ENCODE data around the gene SNTB2. TPM values are rescaled to one million over a fixed set of nuclear protein-coding genes. Genes with fewer than 3 reads are reported as not detected.
A peak's percentile ranks its signal among the peaks of the same experiment; 100 is the strongest.
"Not testable (repeated sequence)": the region's sequence is repeated elsewhere in the genome, so short reads cannot be mapped to it uniquely, and the experiment has no call there.

Gene SNTB2
- total RNA-seq, 2 donors from 2014 or later, result 22.7 to 27.8 TPM

- no peak for DNase-seq
- intact Hi-C loops (cut with DNase I), result no loop called here
- no peak for ATAC-seq
Measured at GRCh38 chr16:69270831-69271230, 83.9 kb downstream of the SNTB2 start.

GRCh38 chr16:69273009-69273408, 86.0 kb downstream of the SNTB2 start:
- ATAC-seq (no peak), DNase-seq (no peak)
- intact Hi-C loops (cut with DNase I), result no loop called here

GRCh38 chr16:69274699-69275235, 87.8 kb downstream of the SNTB2 start:
- no peak for DNase-seq
- ATAC-seq, result no peak
- intact Hi-C loops (cut with DNase I), result no loop called here

GRCh38 chr16:69276148-69277115, 89.5 kb downstream of the SNTB2 start:
- ATAC-seq (peak; percentile 96 to 98), DNase-seq (peak; percentile 67)
- intact Hi-C loops (cut with DNase I), result no loop called here

GRCh38 chr16:69277413-69277812, 90.4 kb downstream of the SNTB2 start:
- ATAC-seq (no peak), DNase-seq (no peak)
- intact Hi-C loops (cut with DNase I), result no loop called here

GRCh38 chr16:69283851-69284250, 96.9 kb downstream of the SNTB2 start:
- ATAC-seq, result no peak
- intact Hi-C loops (cut with DNase I), result loop anchor here (5.0 to 10.0 kb wide), 2 partner anchors 89 to 132 kb away; no protein-coding TSS in a partner anchor
- DNase-seq, result no peak

- DNase-seq, result no peak
- ATAC-seq, result no peak
- intact Hi-C loops (cut with DNase I), result loop anchor here in 1 of 2 donors (10.0 kb wide), 1 partner anchor 90 kb away; no protein-coding TSS in a partner anchor
Measured at GRCh38 chr16:69285240-69285639, 98.3 kb downstream of the SNTB2 start.

GRCh38 chr16:69286941-69287713, 100.2 kb downstream of the SNTB2 start:
- ATAC-seq (peak; percentile 68 to 78), DNase-seq (peak; percentile 74)
- intact Hi-C loops (cut with DNase I), result loop anchor here in 1 of 2 donors (1.0 to 10.0 kb wide), 2 partner anchors 92 to 137 kb away; no protein-coding TSS in a partner anchor

- intact Hi-C loops (cut with DNase I); ATAC-seq; DNase-seq: not testable (repeated sequence)
Measured at GRCh38 chr16:69291657-69292056, 104.7 kb downstream of the SNTB2 start.

- ATAC-seq (no peak), DNase-seq (no peak)
- intact Hi-C loops (cut with DNase I), result no loop called here
Measured at GRCh38 chr16:69293401-69293800, 106.4 kb downstream of the SNTB2 start.

GRCh38 chr16:69294051-69294450, 107.1 kb downstream of the SNTB2 start:
- intact Hi-C loops (cut with DNase I), result no loop called here
- ATAC-seq, result no peak
- DNase-seq, result no peak

GRCh38 chr16:69296771-69297170, 109.8 kb downstream of the SNTB2 start:
- DNase-seq; ATAC-seq; intact Hi-C loops (cut with DNase I): not testable (repeated sequence)

- ATAC-seq (no peak), DNase-seq (no peak)
Measured at GRCh38 chr16:69298261-69298660, 111.3 kb downstream of the SNTB2 start.

GRCh38 chr16:69301187-69301586, 114.2 kb downstream of the SNTB2 start:
- intact Hi-C loops (cut with DNase I), result no loop called here
- no peak for ATAC-seq
- no peak for DNase-seq

More at GRCh38 chr16:69298261-69298660, 111.3 kb downstream of the SNTB2 start:
- intact Hi-C loops (cut with DNase I), result no loop called here

GRCh38 chr16:69301861-69302260, 114.9 kb downstream of the SNTB2 start:
- intact Hi-C loops (cut with DNase I), result no loop called here
- no peak for ATAC-seq
- no peak for DNase-seq

- no peak for DNase-seq
- intact Hi-C loops (cut with DNase I), result no loop called here
- ATAC-seq, result no peak
Measured at GRCh38 chr16:69302301-69302700, 115.3 kb downstream of the SNTB2 start.

GRCh38 chr16:69306031-69306430, 119.1 kb downstream of the SNTB2 start:
- intact Hi-C loops (cut with DNase I), result no loop called here

GRCh38 chr16:69307091-69307490, 120.1 kb downstream of the SNTB2 start:
- intact Hi-C loops (cut with DNase I), result no loop called here

More at GRCh38 chr16:69306031-69306430, 119.1 kb downstream of the SNTB2 start:
- no peak for DNase-seq
- ATAC-seq, result no peak

GRCh38 chr16:69307856-69308255, 120.9 kb downstream of the SNTB2 start:
- intact Hi-C loops (cut with DNase I), result no loop called here
- DNase-seq, result no peak
- no peak for ATAC-seq

More at GRCh38 chr16:69307091-69307490, 120.1 kb downstream of the SNTB2 start:
- ATAC-seq (no peak), DNase-seq (no peak)

All from left cardiac atrium (tissue), 4 donors.